Measurements from ENCODE around the gene CCL27.

Gene CCL27

GRCh38 chr9:34662526-34663302, at the start of gene CCL27:
TSS of gene CCL27 (minus strand) at chr9:34662657. CDS start at chr9:34662633, 24 bp downstream.
- DNase-seq = peak in 1 of 6 experiments; percentile 7

- DNase-seq = no peak
Observed at GRCh38 chr9:34712140-34712539, 49.7 kb upstream of the CCL27 start.

- DNase-seq = no peak
Observed at GRCh38 chr9:34710023-34710422, 47.6 kb upstream of the CCL27 start, which contains the start of gene CCL21. TSS of gene CCL21 (minus strand) at chr9:34710136. CDS start at chr9:34710066, 70 bp downstream.

- DNase-seq = no peak
Observed at GRCh38 chr9:34709196-34709978, 46.9 kb upstream of the CCL27 start.

- DNase-seq = no peak
Observed at GRCh38 chr9:34707130-34707529, 44.7 kb upstream of the CCL27 start.

GRCh38 chr9:34701769-34702736, 39.6 kb upstream of the CCL27 start:
- peak; percentile 60 to 77 (median 71) for DNase-seq

- DNase-seq = peak; percentile 47 to 80 (median 68)
Observed at GRCh38 chr9:34701023-34701768, 38.7 kb upstream of the CCL27 start.

GRCh38 chr9:34694811-34695210, 32.4 kb upstream of the CCL27 start:
- no peak for DNase-seq

- no peak for DNase-seq
Observed at GRCh38 chr9:34693560-34693959, 31.1 kb upstream of the CCL27 start.

GRCh38 chr9:34691936-34692315, 29.5 kb upstream of the CCL27 start:
- DNase-seq = no peak

- DNase-seq = no peak
Observed at GRCh38 chr9:34690983-34691935, 28.8 kb upstream of the CCL27 start, which contains the start of gene CCL19. TSS of gene CCL19 (minus strand) at chr9:34691276. CDS start at chr9:34691139, 137 bp downstream.

GRCh38 chr9:34689512-34689911, 27.1 kb upstream of the CCL27 start:
- no peak for DNase-seq

GRCh38 chr9:34689116-34689470, 26.6 kb upstream of the CCL27 start:
- DNase-seq = no peak

- no peak for DNase-seq
Observed at GRCh38 chr9:34688329-34689115, 26.1 kb upstream of the CCL27 start.

- DNase-seq = no peak
Observed at GRCh38 chr9:34687276-34688030, 25.0 kb upstream of the CCL27 start.

- DNase-seq = no peak
Observed at GRCh38 chr9:34686732-34687131, 24.3 kb upstream of the CCL27 start.

- no peak for DNase-seq
Observed at GRCh38 chr9:34686231-34686630, 23.8 kb upstream of the CCL27 start.

- DNase-seq = no peak
Observed at GRCh38 chr9:34685591-34685990, 23.1 kb upstream of the CCL27 start.

- no peak for DNase-seq
Observed at GRCh38 chr9:34684816-34685215, 22.4 kb upstream of the CCL27 start.
